ENCODE results near the gene TSKS.
A peak's percentile ranks its signal among the peaks of the same experiment; 100 is the strongest.

Gene TSKS

GRCh38 chr19:49705919-49706318 is 57.2 kb downstream of the TSKS start:
- Mint-ChIP-seq H3K4me1 (ENCODE audit: low read depth) (peaks cover 10% of the 10 kb centered on the region), H3K4me3 (no peak overlapping the region), H3K27ac (no peak overlapping the region), H3K36me3 (ENCODE audit: low read depth) (no peaks in the 10 kb centered on the region), H3K9me3 (no peaks in the 10 kb centered on the region), H3K27me3 (peaks cover 24% of the 10 kb centered on the region)
- intact Hi-C loops (cut with micrococcal nuclease) = no loop called here

GRCh38 chr19:49704888-49705642 is 58.0 kb downstream of the TSKS start:
- Mint-ChIP-seq H3K4me3 (no peak overlapping the region), H3K27ac (no peak overlapping the region), H3K27me3 (peaks cover 31% of the 10 kb centered on the region), H3K36me3 (ENCODE audit: low read depth) (no peaks in the 10 kb centered on the region), H3K4me1 (ENCODE audit: low read depth) (peaks cover 10% of the 10 kb centered on the region), H3K9me3 (no peaks in the 10 kb centered on the region)
- intact Hi-C loops (cut with micrococcal nuclease) = no loop called here

- H3K27me3 Mint-ChIP-seq = peaks cover 32% of the 10 kb centered on the region
- H3K4me1 Mint-ChIP-seq (ENCODE audit: low read depth) = peaks cover 10% of the 10 kb centered on the region
Measured at GRCh38 chr19:49701271-49701786, 61.8 kb downstream of the TSKS start.

GRCh38 chr19:49700563-49700962 is 62.5 kb downstream of the TSKS start:
- Mint-ChIP-seq H3K4me3 (no peak overlapping the region), H3K9me3 (no peaks in the 10 kb centered on the region)
- intact Hi-C loops (cut with micrococcal nuclease) = no loop called here

More at GRCh38 chr19:49701271-49701786, 61.8 kb downstream of the TSKS start:
- Mint-ChIP-seq H3K36me3 (ENCODE audit: low read depth) (no peaks in the 10 kb centered on the region), H3K4me3 (no peak overlapping the region), H3K27ac (no peak overlapping the region), H3K9me3 (no peaks in the 10 kb centered on the region)
- intact Hi-C loops (cut with micrococcal nuclease) = no loop called here

GRCh38 chr19:49699364-49699763 is 63.7 kb downstream of the TSKS start:
- intact Hi-C loops (cut with micrococcal nuclease) = no loop called here
- Mint-ChIP-seq H3K27ac (no peak overlapping the region), H3K4me1 (ENCODE audit: low read depth) (peaks cover 10% of the 10 kb centered on the region), H3K4me3 (no peak overlapping the region), H3K36me3 (ENCODE audit: low read depth) (no peaks in the 10 kb centered on the region), H3K9me3 (no peaks in the 10 kb centered on the region), H3K27me3 (peaks cover 35% of the 10 kb centered on the region)

More at GRCh38 chr19:49700563-49700962, 62.5 kb downstream of the TSKS start:
- Mint-ChIP-seq H3K4me1 (ENCODE audit: low read depth) (peaks cover 10% of the 10 kb centered on the region), H3K27ac (no peak overlapping the region), H3K36me3 (ENCODE audit: low read depth) (no peaks in the 10 kb centered on the region), H3K27me3 (peaks cover 32% of the 10 kb centered on the region)

- H3K4me3 Mint-ChIP-seq = no peak overlapping the region
- no peaks in the 10 kb centered on the region for H3K4me1 Mint-ChIP-seq (ENCODE audit: low read depth)
- H3K27ac Mint-ChIP-seq = no peak overlapping the region
- H3K36me3 Mint-ChIP-seq (ENCODE audit: low read depth) = no peaks in the 10 kb centered on the region
- no peaks in the 10 kb centered on the region for H3K9me3 Mint-ChIP-seq
- peaks cover 52% of the 10 kb centered on the region for H3K27me3 Mint-ChIP-seq
- intact Hi-C loops (cut with micrococcal nuclease) = no loop called here
Measured at GRCh38 chr19:49696865-49697264, 66.2 kb downstream of the TSKS start.

GRCh38 chr19:49696115-49696514 is 67.0 kb downstream of the TSKS start:
- no peaks in the 10 kb centered on the region for H3K36me3 Mint-ChIP-seq (ENCODE audit: low read depth)
- intact Hi-C loops (cut with micrococcal nuclease) = no loop called here
- no peaks in the 10 kb centered on the region for H3K9me3 Mint-ChIP-seq
- H3K4me1 Mint-ChIP-seq (ENCODE audit: low read depth) = peaks cover 4% of the 10 kb centered on the region
- H3K27me3 Mint-ChIP-seq = peaks cover 55% of the 10 kb centered on the region
- H3K4me3 Mint-ChIP-seq = no peak overlapping the region
- no peak overlapping the region for H3K27ac Mint-ChIP-seq

GRCh38 chr19:49692147-49692506 is 71.0 kb downstream of the TSKS start:
- intact Hi-C loops (cut with micrococcal nuclease) = no loop called here
- no peaks in the 10 kb centered on the region for H3K9me3 Mint-ChIP-seq
- no peak overlapping the region for H3K27ac Mint-ChIP-seq
- peaks cover 58% of the 10 kb centered on the region for H3K27me3 Mint-ChIP-seq
- no peak overlapping the region for H3K4me3 Mint-ChIP-seq
- peaks cover 42% of the 10 kb centered on the region for H3K4me1 Mint-ChIP-seq (ENCODE audit: low read depth)
- peaks cover 24% of the 10 kb centered on the region for H3K36me3 Mint-ChIP-seq (ENCODE audit: low read depth)

- Mint-ChIP-seq H3K36me3 (ENCODE audit: low read depth) (peaks cover 31% of the 10 kb centered on the region), H3K4me3 (peak overlapping the region; percentile 52), H3K27ac (no peak overlapping the region), H3K27me3 (peaks cover 58% of the 10 kb centered on the region), H3K4me1 (ENCODE audit: low read depth) (peaks cover 47% of the 10 kb centered on the region), H3K9me3 (no peaks in the 10 kb centered on the region)
- intact Hi-C loops (cut with micrococcal nuclease) = no loop called here
Measured at GRCh38 chr19:49691243-49692146, 71.6 kb downstream of the TSKS start.

GRCh38 chr19:49690656-49691242 is 72.4 kb downstream of the TSKS start, which contains the start of gene CPT1C:
Gene CPT1C, plus strand, starts transcription at chr19:49691116. Its CDS starts 1,137 bp downstream, at chr19:49692253.
- Mint-ChIP-seq H3K27ac (peak within 1 kb of the TSS; percentile 57), H3K4me3 (peak within 1 kb of the TSS; percentile 52), H3K9me3 (no peaks in the 10 kb centered on the region), H3K4me1 (ENCODE audit: low read depth) (peaks cover 47% of the 10 kb centered on the region), H3K36me3 (ENCODE audit: low read depth) (peaks cover 38% of the 10 kb centered on the region), H3K27me3 (peaks cover 58% of the 10 kb centered on the region)
- intact Hi-C loops (cut with micrococcal nuclease) = no loop called here

- H3K9me3 Mint-ChIP-seq = no peaks in the 10 kb centered on the region
- H3K27me3 Mint-ChIP-seq = peaks cover 58% of the 10 kb centered on the region
- peaks cover 44% of the 10 kb centered on the region for H3K36me3 Mint-ChIP-seq (ENCODE audit: low read depth)
- peaks cover 47% of the 10 kb centered on the region for H3K4me1 Mint-ChIP-seq (ENCODE audit: low read depth)
- peak overlapping the region; percentile 57 for H3K27ac Mint-ChIP-seq
- peak overlapping the region; percentile 52 for H3K4me3 Mint-ChIP-seq
- intact Hi-C loops (cut with micrococcal nuclease) = no loop called here
Measured at GRCh38 chr19:49690079-49690655, 72.9 kb downstream of the TSKS start.

Data from dendritic cell treated with granulocyte-macrophage colony-stimulating factor and Interleukin-4, amounts not matched to agents 40 ng/mL and 50 ng/mL, for 4 days (primary cell).